HL-60 (cell line): Measurements from ENCODE around the gene SOX2.

ENCODE experiments used
- GABPA ChIP-seq: IDR thresholded peaks from 2 replicates; pipeline ENCODE4 v1.6.1; 2012; ENCODE audit warnings: low read depth
- POLR2AphosphoS5 ChIP-seq: IDR thresholded peaks from 2 replicates; pipeline ENCODE4 v1.6.1; 2012; ENCODE audit warnings: low read depth
- SPI1 ChIP-seq: IDR thresholded peaks from 2 replicates; pipeline ENCODE4 v1.6.1; 2012; ENCODE audit warnings: low read depth, mild to moderate bottlenecking, borderline replicate concordance
- TF ChIP-seq, protein P1 (sequence below): IDR thresholded peaks from one replicate; pipeline ENCODE4 v1.5.1; 2011; ENCODE audit warnings: low read length, control low read depth, inconsistent platforms; ENCODE audit not compliant: insufficient read depth
- TF ChIP-seq, protein P2 (sequence below): IDR thresholded peaks from 2 replicates; pipeline ENCODE4 v1.6.1; 2012; ENCODE audit warnings: low read depth; ENCODE audit not compliant: insufficient replicate concordance

DNA sequence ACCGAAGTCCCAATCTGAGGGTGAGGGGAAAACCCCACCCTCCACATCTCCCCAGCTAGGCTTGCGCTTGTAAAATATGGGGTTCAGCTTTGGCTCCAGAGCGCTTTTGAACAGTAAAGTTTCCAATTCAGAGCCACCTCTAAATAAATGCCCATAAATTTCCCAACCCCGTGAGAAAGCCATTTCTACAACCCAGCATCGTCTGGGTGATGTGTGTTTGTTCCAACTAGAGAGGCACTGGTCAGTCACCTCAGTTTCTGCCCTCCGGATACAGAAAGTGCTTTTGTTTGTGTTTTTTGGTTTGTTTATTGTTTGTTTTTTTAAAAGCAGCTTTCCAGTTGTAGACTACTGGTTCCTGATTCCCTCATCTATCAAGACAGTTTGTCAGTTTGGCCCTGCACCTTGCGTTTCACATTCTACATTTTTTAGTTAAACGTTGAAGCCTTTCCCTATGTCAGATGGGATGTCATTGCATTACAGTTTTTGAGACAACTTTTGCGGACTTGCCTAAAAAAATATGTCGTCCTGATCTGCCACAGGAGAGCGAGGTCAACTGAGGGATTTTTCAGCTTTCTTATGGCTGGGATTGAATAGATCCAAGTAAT lies 15.0 kb upstream of the SOX2 start:
- TF ChIP-seq, protein P1, sequence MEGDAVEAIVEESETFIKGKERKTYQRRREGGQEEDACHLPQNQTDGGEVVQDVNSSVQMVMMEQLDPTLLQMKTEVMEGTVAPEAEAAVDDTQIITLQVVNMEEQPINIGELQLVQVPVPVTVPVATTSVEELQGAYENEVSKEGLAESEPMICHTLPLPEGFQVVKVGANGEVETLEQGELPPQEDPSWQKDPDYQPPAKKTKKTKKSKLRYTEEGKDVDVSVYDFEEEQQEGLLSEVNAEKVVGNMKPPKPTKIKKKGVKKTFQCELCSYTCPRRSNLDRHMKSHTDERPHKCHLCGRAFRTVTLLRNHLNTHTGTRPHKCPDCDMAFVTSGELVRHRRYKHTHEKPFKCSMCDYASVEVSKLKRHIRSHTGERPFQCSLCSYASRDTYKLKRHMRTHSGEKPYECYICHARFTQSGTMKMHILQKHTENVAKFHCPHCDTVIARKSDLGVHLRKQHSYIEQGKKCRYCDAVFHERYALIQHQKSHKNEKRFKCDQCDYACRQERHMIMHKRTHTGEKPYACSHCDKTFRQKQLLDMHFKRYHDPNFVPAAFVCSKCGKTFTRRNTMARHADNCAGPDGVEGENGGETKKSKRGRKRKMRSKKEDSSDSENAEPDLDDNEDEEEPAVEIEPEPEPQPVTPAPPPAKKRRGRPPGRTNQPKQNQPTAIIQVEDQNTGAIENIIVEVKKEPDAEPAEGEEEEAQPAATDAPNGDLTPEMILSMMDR = no peak
- TF ChIP-seq GABPA = no peak
- TF ChIP-seq SPI1 = no peak
- TF ChIP-seq, protein P2, sequence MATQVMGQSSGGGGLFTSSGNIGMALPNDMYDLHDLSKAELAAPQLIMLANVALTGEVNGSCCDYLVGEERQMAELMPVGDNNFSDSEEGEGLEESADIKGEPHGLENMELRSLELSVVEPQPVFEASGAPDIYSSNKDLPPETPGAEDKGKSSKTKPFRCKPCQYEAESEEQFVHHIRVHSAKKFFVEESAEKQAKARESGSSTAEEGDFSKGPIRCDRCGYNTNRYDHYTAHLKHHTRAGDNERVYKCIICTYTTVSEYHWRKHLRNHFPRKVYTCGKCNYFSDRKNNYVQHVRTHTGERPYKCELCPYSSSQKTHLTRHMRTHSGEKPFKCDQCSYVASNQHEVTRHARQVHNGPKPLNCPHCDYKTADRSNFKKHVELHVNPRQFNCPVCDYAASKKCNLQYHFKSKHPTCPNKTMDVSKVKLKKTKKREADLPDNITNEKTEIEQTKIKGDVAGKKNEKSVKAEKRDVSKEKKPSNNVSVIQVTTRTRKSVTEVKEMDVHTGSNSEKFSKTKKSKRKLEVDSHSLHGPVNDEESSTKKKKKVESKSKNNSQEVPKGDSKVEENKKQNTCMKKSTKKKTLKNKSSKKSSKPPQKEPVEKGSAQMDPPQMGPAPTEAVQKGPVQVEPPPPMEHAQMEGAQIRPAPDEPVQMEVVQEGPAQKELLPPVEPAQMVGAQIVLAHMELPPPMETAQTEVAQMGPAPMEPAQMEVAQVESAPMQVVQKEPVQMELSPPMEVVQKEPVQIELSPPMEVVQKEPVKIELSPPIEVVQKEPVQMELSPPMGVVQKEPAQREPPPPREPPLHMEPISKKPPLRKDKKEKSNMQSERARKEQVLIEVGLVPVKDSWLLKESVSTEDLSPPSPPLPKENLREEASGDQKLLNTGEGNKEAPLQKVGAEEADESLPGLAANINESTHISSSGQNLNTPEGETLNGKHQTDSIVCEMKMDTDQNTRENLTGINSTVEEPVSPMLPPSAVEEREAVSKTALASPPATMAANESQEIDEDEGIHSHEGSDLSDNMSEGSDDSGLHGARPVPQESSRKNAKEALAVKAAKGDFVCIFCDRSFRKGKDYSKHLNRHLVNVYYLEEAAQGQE = no peak
- no peak for TF ChIP-seq POLR2AphosphoS5
